Fibroblast of pulmonary artery (primary cell): Measurements from ENCODE around the gene GALNT9.

ENCODE experiments used
- DNase-seq: peaks from one replicate; pipeline ENCODE4 v3.0.0-alpha.2; 2010; ENCODE audit warnings: low read depth
- H3K4me3 ChIP-seq: replicated peaks from 2 replicates; pipeline ENCODE4 v1.5.1; 2011; ENCODE audit warnings: low read depth, mild to moderate bottlenecking, control low read depth, low read length, moderate library complexity
- CTCF ChIP-seq: IDR thresholded peaks from 2 replicates; pipeline ENCODE4 v1.5.1; 2011; ENCODE audit warnings: mild to moderate bottlenecking, control low read depth, low read length, inconsistent platforms; ENCODE audit errors: missing control alignments

Gene GALNT9

GRCh38 chr12:132279184-132279889 lies 50.1 kb downstream of the GALNT9 start:
- TF ChIP-seq CTCF = no peak
- DNase-seq = peak; percentile 52
- H3K4me3 ChIP-seq = no peak overlapping the region

DNA sequence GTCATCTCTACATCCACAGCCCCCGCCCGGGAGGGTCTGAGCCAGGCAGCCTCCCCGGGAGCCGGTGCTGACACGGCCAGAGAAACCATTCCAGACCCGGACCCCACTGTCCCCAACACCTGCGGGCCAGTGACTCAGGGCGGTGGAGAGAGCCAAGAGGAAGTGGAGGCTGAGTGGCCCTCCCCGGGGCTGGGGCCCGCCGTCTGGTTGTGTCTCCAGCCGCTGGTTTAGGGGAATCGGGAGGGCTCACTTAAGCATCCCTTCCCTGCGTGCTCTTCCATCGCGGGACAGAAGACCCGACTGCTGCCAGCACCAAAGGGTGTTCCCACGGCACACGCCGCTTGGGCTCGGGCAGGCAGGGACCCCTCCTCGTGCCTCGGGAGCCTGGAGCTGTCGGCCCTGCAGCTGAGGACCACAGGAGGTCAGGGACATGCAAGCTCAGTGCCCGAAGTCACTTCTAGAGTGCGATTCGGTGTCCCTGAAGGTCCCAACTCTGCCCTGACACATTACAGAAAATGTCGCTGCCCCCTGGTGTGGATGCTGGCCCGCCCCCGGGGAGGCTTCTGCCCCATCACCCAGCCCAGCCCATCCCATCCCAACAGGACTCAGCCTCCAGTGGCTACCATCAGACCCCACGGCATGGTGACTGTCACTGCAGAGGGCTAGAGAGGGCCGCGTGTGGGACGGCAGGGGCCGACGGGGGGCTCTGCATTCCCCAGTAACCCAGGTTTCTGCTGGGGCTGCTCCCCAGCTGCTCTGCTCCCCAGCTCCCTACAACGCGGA lies 50.8 kb downstream of the GALNT9 start:
- no peak for TF ChIP-seq CTCF
- H3K4me3 ChIP-seq = no peak overlapping the region
- no peak for DNase-seq

GRCh38 chr12:132277949-132278348 lies 51.4 kb downstream of the GALNT9 start:
- no peak overlapping the region for H3K4me3 ChIP-seq
- no peak for TF ChIP-seq CTCF
- no peak for DNase-seq

- no peak for DNase-seq
- TF ChIP-seq CTCF = no peak
- H3K4me3 ChIP-seq = no peak overlapping the region
Measured at GRCh38 chr12:132277374-132277941, 51.9 kb downstream of the GALNT9 start.

DNA sequence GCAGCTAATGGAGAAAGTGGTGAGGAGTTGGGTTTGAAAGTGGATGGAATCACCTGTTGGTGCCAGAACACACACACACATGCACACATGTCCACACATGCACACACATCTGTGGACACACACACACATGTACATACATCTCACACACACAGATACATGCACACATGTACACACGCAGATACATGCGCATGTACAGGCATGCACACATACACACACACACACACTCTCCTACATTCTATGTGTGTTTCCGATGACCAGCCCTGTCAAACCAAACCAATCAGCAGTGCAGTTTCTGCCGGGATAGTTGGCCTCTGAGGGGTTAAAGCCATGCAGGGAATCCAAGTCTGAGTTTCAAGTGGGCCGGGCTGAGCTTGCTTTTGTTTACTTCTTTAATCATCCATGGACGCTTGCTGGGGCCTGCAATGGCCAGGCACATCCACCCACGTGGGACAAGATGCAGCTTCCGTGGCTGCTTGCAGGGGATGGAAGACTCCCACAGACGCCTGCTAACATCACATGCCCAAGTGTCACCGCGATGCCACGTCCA lies 52.5 kb downstream of the GALNT9 start:
- no peak for TF ChIP-seq CTCF

DNA sequence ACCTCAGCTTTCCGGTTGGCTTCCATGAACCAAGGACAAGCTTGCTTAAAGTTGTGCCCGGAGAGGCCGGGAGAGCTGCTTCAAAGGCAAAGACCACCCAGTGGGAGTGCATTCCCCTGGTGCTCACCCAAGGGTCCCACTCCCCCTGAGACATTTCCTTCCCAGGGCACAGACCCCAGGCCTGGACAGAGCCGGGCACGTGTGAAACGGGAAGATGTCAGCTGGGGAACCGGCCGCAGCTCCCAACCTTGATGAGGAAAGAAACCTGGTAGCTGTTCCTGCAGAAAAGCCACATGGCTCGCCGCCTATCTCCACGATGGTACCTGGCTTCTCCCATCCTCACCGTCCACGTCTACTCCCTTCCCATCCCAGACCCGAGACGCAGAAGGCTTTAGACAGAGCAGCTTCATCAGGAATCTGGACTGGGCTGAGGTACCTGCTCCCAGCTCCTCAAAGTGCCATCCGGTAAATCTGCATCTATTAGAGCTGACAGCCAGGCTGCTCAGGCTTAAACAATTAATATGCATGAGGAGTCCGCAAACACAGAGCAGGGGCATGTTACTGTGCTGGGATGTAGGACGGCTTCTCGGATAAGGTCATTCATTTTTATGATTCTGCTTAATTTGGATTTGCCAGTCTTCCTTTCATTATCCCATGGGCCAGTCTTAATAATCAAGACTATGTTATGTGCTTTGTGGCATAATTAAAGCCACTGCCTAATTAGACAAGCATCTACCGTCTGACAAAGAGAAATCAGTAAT lies 53.1 kb downstream of the GALNT9 start:
- no peak overlapping the region for H3K4me3 ChIP-seq
- no peak for DNase-seq
- TF ChIP-seq CTCF = no peak

More for the DNA sequence above, 52.5 kb downstream of the GALNT9 start:
- no peak overlapping the region for H3K4me3 ChIP-seq
- DNase-seq = no peak
